NCI-H82 (cell line): ENCODE measurements around the gene CD72.
"Not testable (repeated sequence)": the region's sequence is repeated elsewhere in the genome, so short reads cannot be mapped to it uniquely, and the experiment has no call there.

Experiments used
- DNase-seq: peaks from one replicate; lab custom pipeline; 2025; lab: John Stamatoyannopoulos, UW

Gene CD72

GRCh38 chr9:35649431-35650340 is 31.5 kb upstream of the CD72 start:
- DNase-seq, result no peak

GRCh38 chr9:35646533-35647265 is 28.5 kb upstream of the CD72 start:
- peak; percentile 89 for DNase-seq

GRCh38 chr9:35646153-35646532 is 27.9 kb upstream of the CD72 start:
- DNase-seq, result peak; percentile 38

GRCh38 chr9:35645736-35646135 is 27.5 kb upstream of the CD72 start:
- DNase-seq, result not testable (repeated sequence)

GRCh38 chr9:35643046-35643445 is 24.8 kb upstream of the CD72 start:
- DNase-seq, result no peak

GRCh38 chr9:35641478-35641877 is 23.3 kb upstream of the CD72 start:
- not testable (repeated sequence) for DNase-seq

- not testable (repeated sequence) for DNase-seq
These were observed 22.2 kb upstream of the CD72 start for GRCh38 chr9:35640431-35640830.

- DNase-seq, result no peak
These were observed 21.4 kb upstream of the CD72 start for GRCh38 chr9:35639631-35640030.

GRCh38 chr9:35639225-35639624 is 21.0 kb upstream of the CD72 start:
- DNase-seq, result not testable (repeated sequence)

GRCh38 chr9:35638751-35639150 is 20.5 kb upstream of the CD72 start:
- not testable (repeated sequence) for DNase-seq

GRCh38 chr9:35637427-35637955 is 19.3 kb upstream of the CD72 start:
- DNase-seq, result not testable (repeated sequence)

- not testable (repeated sequence) for DNase-seq
These were observed 18.6 kb upstream of the CD72 start for GRCh38 chr9:35636877-35637246.

- no peak for DNase-seq
These were observed 18.1 kb upstream of the CD72 start for GRCh38 chr9:35636135-35636876.

GRCh38 chr9:35635730-35636129 is 17.5 kb upstream of the CD72 start:
- DNase-seq, result no peak

- DNase-seq, result no peak
These were observed 11.4 kb upstream of the CD72 start for GRCh38 chr9:35629597-35629996.

- no peak for DNase-seq
These were observed 10.3 kb upstream of the CD72 start for GRCh38 chr9:35628389-35628991.

- DNase-seq, result no peak
These were observed 9.4 kb upstream of the CD72 start for GRCh38 chr9:35627575-35627974.

GRCh38 chr9:35619800-35620158 is 1.6 kb upstream of the CD72 start:
- no peak for DNase-seq

- DNase-seq, result no peak
These were observed 914 bp upstream of the CD72 start for GRCh38 chr9:35618854-35619799.

GRCh38 chr9:35617548-35617947 is 665 bp downstream of the CD72 start:
- no peak for DNase-seq
